ENCODE results near the gene CCNL2. TPM values are rescaled to one million over a fixed set of nuclear protein-coding genes. Genes with fewer than 3 reads are reported as not detected.
A peak's percentile ranks its signal among the peaks of the same experiment; 100 is the strongest.

Gene CCNL2
- total and polyA plus RNA-seq, 2 experiments from 2014 or later: 115 to 146 TPM

GRCh38 chr1:1359664-1360468, 39.3 kb downstream of the CCNL2 start (continued):
- TF ChIP-seq, protein P1, sequence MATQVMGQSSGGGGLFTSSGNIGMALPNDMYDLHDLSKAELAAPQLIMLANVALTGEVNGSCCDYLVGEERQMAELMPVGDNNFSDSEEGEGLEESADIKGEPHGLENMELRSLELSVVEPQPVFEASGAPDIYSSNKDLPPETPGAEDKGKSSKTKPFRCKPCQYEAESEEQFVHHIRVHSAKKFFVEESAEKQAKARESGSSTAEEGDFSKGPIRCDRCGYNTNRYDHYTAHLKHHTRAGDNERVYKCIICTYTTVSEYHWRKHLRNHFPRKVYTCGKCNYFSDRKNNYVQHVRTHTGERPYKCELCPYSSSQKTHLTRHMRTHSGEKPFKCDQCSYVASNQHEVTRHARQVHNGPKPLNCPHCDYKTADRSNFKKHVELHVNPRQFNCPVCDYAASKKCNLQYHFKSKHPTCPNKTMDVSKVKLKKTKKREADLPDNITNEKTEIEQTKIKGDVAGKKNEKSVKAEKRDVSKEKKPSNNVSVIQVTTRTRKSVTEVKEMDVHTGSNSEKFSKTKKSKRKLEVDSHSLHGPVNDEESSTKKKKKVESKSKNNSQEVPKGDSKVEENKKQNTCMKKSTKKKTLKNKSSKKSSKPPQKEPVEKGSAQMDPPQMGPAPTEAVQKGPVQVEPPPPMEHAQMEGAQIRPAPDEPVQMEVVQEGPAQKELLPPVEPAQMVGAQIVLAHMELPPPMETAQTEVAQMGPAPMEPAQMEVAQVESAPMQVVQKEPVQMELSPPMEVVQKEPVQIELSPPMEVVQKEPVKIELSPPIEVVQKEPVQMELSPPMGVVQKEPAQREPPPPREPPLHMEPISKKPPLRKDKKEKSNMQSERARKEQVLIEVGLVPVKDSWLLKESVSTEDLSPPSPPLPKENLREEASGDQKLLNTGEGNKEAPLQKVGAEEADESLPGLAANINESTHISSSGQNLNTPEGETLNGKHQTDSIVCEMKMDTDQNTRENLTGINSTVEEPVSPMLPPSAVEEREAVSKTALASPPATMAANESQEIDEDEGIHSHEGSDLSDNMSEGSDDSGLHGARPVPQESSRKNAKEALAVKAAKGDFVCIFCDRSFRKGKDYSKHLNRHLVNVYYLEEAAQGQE (IDR thresholded peaks at IDR 0.05; ENCODE audit: unreplicated experiment): no peak
- no peak for TF ChIP-seq POLR2AphosphoS5 (IDR thresholded peaks at IDR 0.05; ENCODE audit: low read depth)
- TF ChIP-seq JUNB (IDR thresholded peaks at IDR 0.05; ENCODE audit: unreplicated experiment): no peak
- TF ChIP-seq NANOG (IDR thresholded peaks at IDR 0.05; ENCODE audit: borderline replicate concordance): no peak
- TF ChIP-seq, protein P2, sequence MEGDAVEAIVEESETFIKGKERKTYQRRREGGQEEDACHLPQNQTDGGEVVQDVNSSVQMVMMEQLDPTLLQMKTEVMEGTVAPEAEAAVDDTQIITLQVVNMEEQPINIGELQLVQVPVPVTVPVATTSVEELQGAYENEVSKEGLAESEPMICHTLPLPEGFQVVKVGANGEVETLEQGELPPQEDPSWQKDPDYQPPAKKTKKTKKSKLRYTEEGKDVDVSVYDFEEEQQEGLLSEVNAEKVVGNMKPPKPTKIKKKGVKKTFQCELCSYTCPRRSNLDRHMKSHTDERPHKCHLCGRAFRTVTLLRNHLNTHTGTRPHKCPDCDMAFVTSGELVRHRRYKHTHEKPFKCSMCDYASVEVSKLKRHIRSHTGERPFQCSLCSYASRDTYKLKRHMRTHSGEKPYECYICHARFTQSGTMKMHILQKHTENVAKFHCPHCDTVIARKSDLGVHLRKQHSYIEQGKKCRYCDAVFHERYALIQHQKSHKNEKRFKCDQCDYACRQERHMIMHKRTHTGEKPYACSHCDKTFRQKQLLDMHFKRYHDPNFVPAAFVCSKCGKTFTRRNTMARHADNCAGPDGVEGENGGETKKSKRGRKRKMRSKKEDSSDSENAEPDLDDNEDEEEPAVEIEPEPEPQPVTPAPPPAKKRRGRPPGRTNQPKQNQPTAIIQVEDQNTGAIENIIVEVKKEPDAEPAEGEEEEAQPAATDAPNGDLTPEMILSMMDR (conservative IDR thresholded peaks at IDR 0.05; ENCODE audit: low read depth in 2 of 2): no peak
- no peak for TF ChIP-seq STAT1 (IDR thresholded peaks at IDR 0.05; ENCODE audit: unreplicated experiment)
- TF ChIP-seq CREB1 (CRISPR knock-in tag; IDR thresholded peaks at IDR 0.05; ENCODE audit: low read depth): no peak
- TF ChIP-seq EZH2phosphoT487 (IDR thresholded peaks at IDR 0.05; ENCODE audit: unreplicated experiment): no peak
- TF ChIP-seq, protein P3, sequence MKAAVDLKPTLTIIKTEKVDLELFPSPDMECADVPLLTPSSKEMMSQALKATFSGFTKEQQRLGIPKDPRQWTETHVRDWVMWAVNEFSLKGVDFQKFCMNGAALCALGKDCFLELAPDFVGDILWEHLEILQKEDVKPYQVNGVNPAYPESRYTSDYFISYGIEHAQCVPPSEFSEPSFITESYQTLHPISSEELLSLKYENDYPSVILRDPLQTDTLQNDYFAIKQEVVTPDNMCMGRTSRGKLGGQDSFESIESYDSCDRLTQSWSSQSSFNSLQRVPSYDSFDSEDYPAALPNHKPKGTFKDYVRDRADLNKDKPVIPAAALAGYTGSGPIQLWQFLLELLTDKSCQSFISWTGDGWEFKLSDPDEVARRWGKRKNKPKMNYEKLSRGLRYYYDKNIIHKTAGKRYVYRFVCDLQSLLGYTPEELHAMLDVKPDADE (IDR thresholded peaks at IDR 0.05): no peak

GRCh38 chr1:1359308-1359663, 39.8 kb downstream of the CCNL2 start:
- Histone ChIP-seq H2AFZ (no peak overlapping the region), H3K79me2 (replicated peaks; ENCODE audit: insufficient read depth) (no peaks in the 10 kb centered on the region), H3K27me3 (ENCODE audit: insufficient read depth) (peaks cover 13% of the 10 kb centered on the region), H3K4me1 (ENCODE audit: insufficient read depth) (peaks cover 22% of the 10 kb centered on the region), H3K4me2 (no peak overlapping the region), H3F3A (replicated peaks; ENCODE audit: low read depth) (peaks cover 19% of the 10 kb centered on the region; the same call in 1 of the 2 replicates), H4K20me1 (replicated peaks; ENCODE audit: insufficient read depth) (no peaks in the 10 kb centered on the region), H3K27ac (ENCODE audit: low read depth) (no peak overlapping the region), H3K4me3 (no peak overlapping the region), H3K9me2 (ENCODE audit: insufficient read depth) (no peaks in the 10 kb centered on the region), H3K36me3 (ENCODE audit: insufficient read depth) (no peaks in the 10 kb centered on the region)
- Mint-ChIP-seq H3K36me3 (ENCODE audit: low read depth) (no peaks in the 10 kb centered on the region), H3K27me3 (ENCODE audit: insufficient read depth, low read depth, poor library complexity) (peaks cover 21% of the 10 kb centered on the region), H3K27ac (peak overlapping the region; percentile 44; the same call in 1 of the 2 replicates), H3K4me1 (peaks cover 31% of the 10 kb centered on the region), H3K4me3 (peak overlapping the region; percentile 24; the same call in 1 of the 3 replicates), H3K9me3 (no peaks in the 10 kb centered on the region; the same call in 2 of the 3 replicates)
- no peak for ATAC-seq
- DNase-seq (ENCODE audit: low spot score): no peak
- TF ChIP-seq ZNF114 (CRISPR knock-in tag; IDR thresholded peaks at IDR 0.05) (no peak), ZNF331 (CRISPR knock-in tag; IDR thresholded peaks at IDR 0.05; ENCODE audit: low read depth) (no peak), JUNB (IDR thresholded peaks at IDR 0.05; ENCODE audit: unreplicated experiment) (no peak)
- TF ChIP-seq, protein P2 (conservative IDR thresholded peaks at IDR 0.05; ENCODE audit: low read depth in 2 of 2): no peak
